Fibroblast of lung (primary cell): Measurements from ENCODE around the gene OR10A7. TPM values are rescaled to one million over a fixed set of nuclear protein-coding genes. Genes with fewer than 3 reads are reported as not detected.

Source experiments
- DNase-seq, 2 donors: peaks; one replicate each; pipeline versions ENCODE4 v3.0.0 to v3.0.0-alpha.2; 2010; ENCODE audit warnings: low read depth in 2 of 2
- H2AFZ ChIP-seq: 2 replicates; pipeline ENCODE4 v1.5.1; 2012; ENCODE audit warnings: low read length, control low read depth, inconsistent platforms
- H3K27ac ChIP-seq: 2 replicates; pipeline ENCODE4 v1.5.1; 2011; ENCODE audit warnings: low read length, control low read depth; ENCODE audit not compliant: insufficient read depth
- H3K27me3 ChIP-seq: 2 replicates; pipeline ENCODE4 v1.5.1; 2011; ENCODE audit warnings: mild to moderate bottlenecking, low read length; ENCODE audit not compliant: control insufficient read depth, insufficient read depth
- H3K36me3 ChIP-seq: 2 replicates; pipeline ENCODE4 v1.5.1; 2011; ENCODE audit warnings: low read length; ENCODE audit not compliant: control insufficient read depth, insufficient read depth
- H3K4me1 ChIP-seq: 2 replicates; pipeline ENCODE4 v1.5.1; 2011; ENCODE audit warnings: low read length; ENCODE audit not compliant: control insufficient read depth, insufficient read depth; ENCODE audit errors: extremely low read depth
- H3K4me2 ChIP-seq: 2 replicates; pipeline ENCODE4 v1.5.1; 2011; ENCODE audit warnings: low read length, control low read depth; ENCODE audit not compliant: insufficient read depth; ENCODE audit errors: extremely low read depth
- H3K4me3 ChIP-seq, 4 experiments: fragments of 200-600 bp in 1 of 4; sonication (generic) in 1 of 4; replicated peaks in 1 of 4; 2 replicates each; pipeline ENCODE4 v1.5.1; 2011 to 2016; ENCODE audit warnings: low read length in 4 of 4, low read depth in 3 of 4, mild to moderate bottlenecking in 3 of 4, control low read depth in 2 of 4, inconsistent platforms in 1 of 4, mixed read lengths in 1 of 4; ENCODE audit not compliant: insufficient read depth in 1 of 4; ENCODE audit errors: control extremely low read depth in 1 of 4
- H3K79me2 ChIP-seq: 2 replicates; pipeline ENCODE4 v1.5.1; 2012; ENCODE audit warnings: mild to moderate bottlenecking, low read length, inconsistent platforms; ENCODE audit not compliant: control insufficient read depth, insufficient read depth
- H3K9ac ChIP-seq: 2 replicates; pipeline ENCODE4 v1.5.1; 2011; ENCODE audit warnings: mild to moderate bottlenecking, low read length, control low read depth; ENCODE audit not compliant: insufficient read depth
- H3K9me3 ChIP-seq: 2 replicates; pipeline ENCODE4 v1.5.1; 2012; ENCODE audit warnings: low read depth, low read length; ENCODE audit not compliant: control insufficient read depth, insufficient read depth
- H4K20me1 ChIP-seq: 2 replicates; pipeline ENCODE4 v1.5.1; 2011; ENCODE audit warnings: low read length; ENCODE audit not compliant: control insufficient read depth, insufficient read depth; ENCODE audit errors: extremely low read depth
- EZH2 ChIP-seq: IDR thresholded peaks from 2 replicates; pipeline ENCODE4 v1.5.1; 2012; ENCODE audit warnings: low read length, control low read depth, mild to moderate bottlenecking; ENCODE audit errors: missing control alignments
- polyA plus RNA-seq, 2 donors: library from polyadenylated mRNA; depleted of rRNA in 1 of 2; stranded (reverse) in 1 of 2; unstranded in 1 of 2; fragments of >200 nt; gene quantifications; 2 replicates each; pipeline ENCODE4 v1.2.1, GENCODE V29; 2011 to 2012; ENCODE audit warnings: missing spikeins in 1 of 2
- total RNA-seq: library from RNA; depleted of rRNA; stranded (reverse); fragments of >200 nt; gene quantifications from 2 replicates; pipeline ENCODE4 v1.2.1, GENCODE V29; 2014
- TF ChIP-seq, protein P1 (sequence below), 2 donors: IDR thresholded peaks in 1 of 2; conservative IDR thresholded peaks in 1 of 2; 1 replicate in 1 of 2; 2 replicates in 1 of 2; pipeline ENCODE4 v1.5.1; 2011 to 2012; ENCODE audit warnings: low read length in 2 of 2, control low read depth in 1 of 2, inconsistent platforms in 1 of 2, low read depth in 1 of 2, mild to moderate bottlenecking in 1 of 2

OR10A7 gene
- total and polyA plus RNA-seq, 2 donors (not counting 1 experiment from before 2014, with no cell fraction given): not detected

DNA sequence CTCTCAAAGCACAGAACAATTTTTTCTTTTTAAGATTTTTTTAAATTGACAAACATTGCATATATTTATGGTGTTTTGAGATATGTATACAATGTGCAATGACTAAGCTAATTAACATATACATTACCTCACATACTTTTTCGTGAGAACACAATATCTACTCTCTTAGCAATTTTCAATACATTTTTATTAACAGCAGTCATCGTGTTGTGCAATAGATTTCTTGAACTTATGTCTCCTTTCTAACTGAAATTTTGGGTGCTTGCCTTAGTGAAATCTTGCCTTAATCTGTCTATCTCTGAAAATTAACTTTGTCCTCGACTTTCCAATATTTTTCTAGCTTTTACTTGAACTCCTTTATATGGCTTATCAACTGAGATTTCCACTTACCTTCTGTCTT lies 6.8 kb downstream of the OR10A7 start:
- Histone ChIP-seq H3K4me2 (no peak overlapping the region), H3K4me3 (no peak overlapping the region), H2AFZ (no peak overlapping the region), H4K20me1 (no peaks in the 10 kb centered on the region), H3K4me1 (no peaks in the 10 kb centered on the region), H3K36me3 (no peaks in the 10 kb centered on the region), H3K9ac (no peak overlapping the region), H3K27ac (no peak overlapping the region), H3K9me3 (no peaks in the 10 kb centered on the region), H3K79me2 (no peaks in the 10 kb centered on the region), H3K27me3 (no peaks in the 10 kb centered on the region)
- TF ChIP-seq EZH2: no peak
- TF ChIP-seq, protein P1, sequence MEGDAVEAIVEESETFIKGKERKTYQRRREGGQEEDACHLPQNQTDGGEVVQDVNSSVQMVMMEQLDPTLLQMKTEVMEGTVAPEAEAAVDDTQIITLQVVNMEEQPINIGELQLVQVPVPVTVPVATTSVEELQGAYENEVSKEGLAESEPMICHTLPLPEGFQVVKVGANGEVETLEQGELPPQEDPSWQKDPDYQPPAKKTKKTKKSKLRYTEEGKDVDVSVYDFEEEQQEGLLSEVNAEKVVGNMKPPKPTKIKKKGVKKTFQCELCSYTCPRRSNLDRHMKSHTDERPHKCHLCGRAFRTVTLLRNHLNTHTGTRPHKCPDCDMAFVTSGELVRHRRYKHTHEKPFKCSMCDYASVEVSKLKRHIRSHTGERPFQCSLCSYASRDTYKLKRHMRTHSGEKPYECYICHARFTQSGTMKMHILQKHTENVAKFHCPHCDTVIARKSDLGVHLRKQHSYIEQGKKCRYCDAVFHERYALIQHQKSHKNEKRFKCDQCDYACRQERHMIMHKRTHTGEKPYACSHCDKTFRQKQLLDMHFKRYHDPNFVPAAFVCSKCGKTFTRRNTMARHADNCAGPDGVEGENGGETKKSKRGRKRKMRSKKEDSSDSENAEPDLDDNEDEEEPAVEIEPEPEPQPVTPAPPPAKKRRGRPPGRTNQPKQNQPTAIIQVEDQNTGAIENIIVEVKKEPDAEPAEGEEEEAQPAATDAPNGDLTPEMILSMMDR (conservative IDR thresholded peaks at IDR 0.05 in 1 of 2, IDR thresholded peaks at IDR 0.05 in 1 of 2; ENCODE audit: low read depth in 1 of 2, low read length in 2 of 2): no peak
- peak in 1 of 2 donors; percentile 9 for DNase-seq

DNA sequence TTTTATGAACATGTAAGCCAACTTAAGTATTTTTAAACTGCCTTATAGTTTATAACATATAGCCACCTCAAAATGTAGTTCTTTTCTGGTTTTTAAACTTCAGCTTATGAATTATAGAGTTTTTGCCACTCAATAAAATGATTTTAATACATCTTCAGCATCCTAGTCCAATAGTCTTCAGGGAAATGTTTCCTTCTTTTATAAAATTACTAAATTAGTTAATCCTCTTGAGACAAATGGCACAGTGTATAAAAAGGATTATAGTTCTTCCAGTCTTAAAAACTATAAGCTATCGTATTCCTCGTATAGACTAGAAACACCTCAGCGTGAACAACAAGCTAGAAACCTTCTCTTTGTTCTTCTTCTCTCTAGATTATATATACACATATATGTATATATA lies 23.5 kb downstream of the OR10A7 start, which contains the start of gene OR6C74:
Gene OR6C74 (plus strand): TSS at position 301 of the 400 bp plus-strand sequence. CDS start 2,679 bp downstream, outside the sequence.
- DNase-seq: no peak
- Histone ChIP-seq H3K27ac (no peak within 1 kb of the TSS), H3K4me1 (no peaks in the 10 kb centered on the region), H3K36me3 (no peaks in the 10 kb centered on the region), H3K79me2 (no peaks in the 10 kb centered on the region), H2AFZ (no peak within 1 kb of the TSS), H3K9ac (no peak within 1 kb of the TSS), H3K4me3 (no peak within 1 kb of the TSS), H4K20me1 (no peaks in the 10 kb centered on the region), H3K27me3 (no peaks in the 10 kb centered on the region), H3K9me3 (no peaks in the 10 kb centered on the region), H3K4me2 (no peak within 1 kb of the TSS)
- TF ChIP-seq EZH2: no peak
- TF ChIP-seq, protein P1 (conservative IDR thresholded peaks at IDR 0.05 in 1 of 2, IDR thresholded peaks at IDR 0.05 in 1 of 2; ENCODE audit: low read depth in 1 of 2, low read length in 2 of 2): no peak

DNA sequence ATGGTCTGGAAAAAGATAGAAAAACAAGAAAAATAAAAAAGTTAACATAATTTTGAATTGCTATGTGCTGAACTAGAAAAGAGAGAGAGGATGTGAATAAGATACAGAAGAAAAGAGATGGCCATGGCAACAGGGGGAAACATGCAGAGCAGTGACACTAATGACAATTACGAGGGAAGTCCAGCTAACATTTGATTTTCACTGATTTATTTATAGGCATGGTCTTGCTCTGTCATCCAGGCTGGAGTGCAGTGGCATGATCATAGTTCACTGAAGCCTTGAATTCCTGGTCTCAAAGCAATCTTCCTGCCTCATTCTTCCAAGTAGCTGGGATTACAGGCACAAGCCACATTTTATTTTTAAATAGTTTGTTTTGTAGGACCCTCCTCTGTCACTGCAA lies 25.3 kb downstream of the OR10A7 start:
- DNase-seq: no peak
- no peaks in the 10 kb centered on the region for H3K36me3 ChIP-seq
- no peaks in the 10 kb centered on the region for H3K27me3 ChIP-seq
- no peaks in the 10 kb centered on the region for H3K4me1 ChIP-seq
- no peak overlapping the region for H3K4me2 ChIP-seq
- no peaks in the 10 kb centered on the region for H3K9me3 ChIP-seq
- H4K20me1 ChIP-seq: no peaks in the 10 kb centered on the region
- no peak overlapping the region for H2AFZ ChIP-seq
- no peaks in the 10 kb centered on the region for H3K79me2 ChIP-seq
- H3K4me3 ChIP-seq: no peak overlapping the region
- H3K9ac ChIP-seq: no peak overlapping the region
- TF ChIP-seq, protein P1 (conservative IDR thresholded peaks at IDR 0.05 in 1 of 2, IDR thresholded peaks at IDR 0.05 in 1 of 2; ENCODE audit: low read depth in 1 of 2, low read length in 2 of 2): no peak
- no peak for TF ChIP-seq EZH2
- no peak overlapping the region for H3K27ac ChIP-seq
